ENCODE results near the gene MRPL42.

GRCh38 chr12:93460003-93460402 lies 7.3 kb upstream of the MRPL42 start:
- TF ChIP-seq CREB1 (CRISPR knock-in tag; IDR thresholded peaks at IDR 0.05; ENCODE audit: low read depth) (no peak), CTCF (conservative IDR thresholded peaks at IDR 0.05; ENCODE audit: low read depth in 2 of 2) (no peak)

Data from GM23338 (cell line).